Kidney epithelial cell (primary cell): Measurements from ENCODE around the gene CKM. TPM values are rescaled to one million over a fixed set of nuclear protein-coding genes. Genes with fewer than 3 reads are reported as not detected.
"Not testable (repeated sequence)": the region's sequence is repeated elsewhere in the genome, so short reads cannot be mapped to it uniquely, and the experiment has no call there.

Source experiments
- DNase-seq: peaks from one replicate; pipeline ENCODE4 v3.0.0-alpha.2; 2010; ENCODE audit warnings: low read depth
- H3K27me3 ChIP-seq: 2 replicates; pipeline ENCODE4 v1.6.0; 2011; ENCODE audit warnings: low read length; ENCODE audit not compliant: control insufficient read depth, insufficient read depth
- H3K36me3 ChIP-seq: 2 replicates; pipeline ENCODE4 v1.5.1; 2011; ENCODE audit warnings: low read length; ENCODE audit not compliant: control insufficient read depth, insufficient read depth
- H3K4me3 ChIP-seq: 2 replicates; pipeline ENCODE4 v1.5.1; 2011; ENCODE audit warnings: low read depth, mild to moderate bottlenecking, control low read depth, low read length
- CTCF ChIP-seq: IDR thresholded peaks from 2 replicates; pipeline ENCODE4 v1.5.1; 2011; ENCODE audit warnings: mild to moderate bottlenecking, moderate library complexity, low read length, control low read depth, inconsistent platforms; ENCODE audit not compliant: insufficient read depth, poor library complexity, severe bottlenecking
- total RNA-seq: library from RNA; depleted of rRNA; stranded (reverse); fragments of >200 nt; gene quantifications from 2 replicates; pipeline ENCODE4 v1.2.3, GENCODE V29; 2015

Gene CKM
- total RNA-seq, 1 donor from 2014 or later = not detected

GRCh38 chr19:45278087-45278486 lies 44.6 kb downstream of the CKM start:
- Histone ChIP-seq H3K36me3 (peaks cover 1% of the 10 kb centered on the region), H3K4me3 (no peak overlapping the region), H3K27me3 (no peaks in the 10 kb centered on the region)
- DNase-seq = no peak
- TF ChIP-seq CTCF = no peak

GRCh38 chr19:45276284-45276687 lies 46.4 kb downstream of the CKM start:
- peaks cover 2% of the 10 kb centered on the region for H3K36me3 ChIP-seq
- DNase-seq = no peak
- no peak for TF ChIP-seq CTCF
- H3K27me3 ChIP-seq = no peaks in the 10 kb centered on the region
- no peak overlapping the region for H3K4me3 ChIP-seq

GRCh38 chr19:45275370-45275971 lies 47.2 kb downstream of the CKM start:
- H3K4me3 ChIP-seq = no peak overlapping the region
- no peak for DNase-seq
- TF ChIP-seq CTCF = no peak
- peaks cover 2% of the 10 kb centered on the region for H3K36me3 ChIP-seq
- no peaks in the 10 kb centered on the region for H3K27me3 ChIP-seq

- TF ChIP-seq CTCF = no peak
Measured at GRCh38 chr19:45273521-45273855, 49.2 kb downstream of the CKM start.

GRCh38 chr19:45271735-45272108 lies 51.0 kb downstream of the CKM start:
- peaks cover 1% of the 10 kb centered on the region for H3K36me3 ChIP-seq
- TF ChIP-seq CTCF = no peak

More at GRCh38 chr19:45273521-45273855, 49.2 kb downstream of the CKM start:
- no peak for DNase-seq
- H3K4me3 ChIP-seq = no peak overlapping the region
- no peaks in the 10 kb centered on the region for H3K27me3 ChIP-seq
- peaks cover 2% of the 10 kb centered on the region for H3K36me3 ChIP-seq

GRCh38 chr19:45271098-45271734 lies 51.5 kb downstream of the CKM start:
- DNase-seq = no peak
- no peak overlapping the region for H3K4me3 ChIP-seq
- no peak for TF ChIP-seq CTCF
- no peaks in the 10 kb centered on the region for H3K27me3 ChIP-seq
- H3K36me3 ChIP-seq = peaks cover 1% of the 10 kb centered on the region

More at GRCh38 chr19:45271735-45272108, 51.0 kb downstream of the CKM start:
- Histone ChIP-seq H3K27me3 (no peaks in the 10 kb centered on the region), H3K4me3 (no peak overlapping the region)
- no peak for DNase-seq

GRCh38 chr19:45269939-45270338 lies 52.7 kb downstream of the CKM start:
- H3K36me3 ChIP-seq, DNase-seq: not testable (repeated sequence)

More at GRCh38 chr19:45269939-45270338, 52.7 kb downstream of the CKM start:
- not testable (repeated sequence) for H3K4me3 ChIP-seq, H3K27me3 ChIP-seq
